HG03045 (cell line): ENCODE data around the gene NAA38.

ENCODE experiments used
- ATAC-seq: cut with Tn5 transposase; IDR thresholded peaks from one replicate; pipeline ENCODE4 v1.9.1; 2021; ENCODE audit warnings: mild to moderate bottlenecking, moderate library complexity; ENCODE audit not compliant: unreplicated experiment

Gene NAA38

DNA sequence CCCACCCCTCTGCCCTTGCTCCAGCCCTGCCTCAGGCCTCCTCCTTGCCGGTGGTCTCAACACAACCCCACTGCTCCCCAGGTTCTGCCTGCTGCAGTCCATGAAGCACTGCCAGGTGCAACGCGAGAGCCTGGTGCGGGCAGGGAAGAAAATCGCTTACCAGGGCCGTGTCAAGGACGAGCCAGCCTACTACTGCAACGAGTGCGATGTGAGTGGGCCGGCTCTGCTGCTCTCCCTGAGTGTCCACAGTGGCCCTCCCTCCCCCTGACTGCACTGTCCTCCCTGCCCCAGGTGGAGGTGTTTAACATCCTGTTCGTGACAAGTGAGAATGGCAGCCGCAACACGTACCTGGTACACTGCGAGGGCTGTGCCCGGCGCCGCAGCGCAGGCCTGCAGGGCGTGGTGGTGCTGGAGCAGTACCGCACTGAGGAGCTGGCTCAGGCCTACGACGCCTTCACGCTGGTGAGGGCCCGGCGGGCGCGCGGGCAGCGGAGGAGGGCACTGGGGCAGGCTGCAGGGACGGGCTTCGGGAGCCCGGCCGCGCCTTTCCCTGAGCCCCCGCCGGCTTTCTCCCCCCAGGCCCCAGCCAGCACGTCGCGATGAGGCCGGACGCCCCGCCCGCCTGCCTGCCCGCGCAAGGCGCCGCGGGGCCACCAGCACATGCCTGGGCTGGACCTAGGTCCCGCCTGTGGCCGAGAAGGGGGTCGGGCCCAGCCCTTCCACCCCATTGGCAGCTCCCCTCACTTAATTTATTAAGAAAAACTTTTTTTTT is 4.3 kb downstream of the NAA38 start:
- no peak for ATAC-seq

GRCh38 chr17:7852262-7852670 is 5.1 kb downstream of the NAA38 start:
- no peak for ATAC-seq

DNA sequence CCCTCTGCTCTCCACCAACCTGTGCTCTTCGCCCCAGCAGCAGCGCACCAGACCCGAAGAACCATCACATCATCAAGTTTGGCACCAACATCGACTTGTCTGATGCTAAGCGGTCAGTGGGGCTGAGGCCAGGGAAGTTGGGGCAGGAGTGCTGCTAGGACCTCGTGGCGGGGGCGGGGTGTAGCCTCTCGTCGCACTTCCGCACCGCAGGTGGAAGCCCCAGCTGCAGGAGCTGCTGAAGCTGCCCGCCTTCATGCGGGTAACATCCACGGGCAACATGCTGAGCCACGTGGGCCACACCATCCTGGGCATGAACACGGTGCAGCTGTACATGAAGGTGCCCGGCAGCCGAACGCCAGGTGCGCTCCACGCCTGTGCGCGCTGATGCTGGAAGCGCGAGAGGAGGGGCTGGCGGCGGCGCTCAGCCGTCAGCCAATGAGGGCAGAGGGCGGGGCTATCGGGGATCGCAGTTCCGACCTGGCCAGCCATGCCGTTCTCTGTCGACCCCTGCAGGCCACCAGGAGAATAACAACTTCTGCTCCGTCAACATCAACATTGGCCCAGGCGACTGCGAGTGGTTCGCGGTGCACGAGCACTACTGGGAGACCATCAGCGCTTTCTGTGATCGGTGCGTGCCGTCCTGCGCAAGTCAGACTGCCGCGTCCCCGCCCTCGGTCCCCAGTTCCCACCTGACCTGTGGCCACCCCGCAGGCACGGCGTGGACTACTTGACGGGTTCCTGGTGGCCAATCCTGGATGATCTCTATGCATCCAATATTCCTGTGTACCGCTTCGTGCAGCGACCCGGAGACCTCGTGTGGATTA is 5.7 kb downstream of the NAA38 start:
- peak; percentile 68 for ATAC-seq

DNA sequence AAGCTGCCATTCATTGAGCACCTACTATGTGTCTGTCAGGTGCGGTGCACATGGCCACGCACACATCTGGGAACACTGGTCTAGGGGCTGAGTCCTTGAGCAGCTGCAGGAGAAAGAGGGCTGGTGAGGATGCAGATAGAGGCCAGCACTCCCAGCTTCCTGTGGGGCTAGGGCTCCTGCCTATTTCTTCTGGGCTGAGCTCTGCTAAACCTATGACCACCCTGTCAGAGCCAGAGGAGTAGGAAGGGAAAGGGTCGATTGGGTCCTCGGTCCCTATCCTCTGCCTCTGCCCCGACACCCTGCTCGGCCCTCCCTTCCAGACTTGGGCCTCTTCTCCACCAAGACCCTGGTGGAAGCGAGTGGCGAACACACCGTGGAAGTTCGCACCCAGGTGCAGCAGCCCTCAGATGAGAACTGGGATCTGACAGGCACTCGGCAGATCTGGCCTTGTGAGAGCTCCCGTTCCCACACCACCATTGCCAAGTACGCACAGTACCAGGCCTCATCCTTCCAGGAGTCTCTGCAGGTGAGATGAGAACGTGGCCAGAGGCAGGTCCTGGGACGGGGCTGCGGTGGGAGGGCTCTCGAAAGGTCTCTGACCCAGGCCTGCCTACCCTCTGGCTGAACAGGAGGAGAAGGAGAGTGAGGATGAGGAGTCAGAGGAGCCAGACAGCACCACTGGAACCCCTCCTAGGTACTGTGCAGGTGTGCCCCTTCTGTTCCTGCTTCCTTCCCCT is 6.5 kb downstream of the NAA38 start:
- no peak for ATAC-seq

DNA sequence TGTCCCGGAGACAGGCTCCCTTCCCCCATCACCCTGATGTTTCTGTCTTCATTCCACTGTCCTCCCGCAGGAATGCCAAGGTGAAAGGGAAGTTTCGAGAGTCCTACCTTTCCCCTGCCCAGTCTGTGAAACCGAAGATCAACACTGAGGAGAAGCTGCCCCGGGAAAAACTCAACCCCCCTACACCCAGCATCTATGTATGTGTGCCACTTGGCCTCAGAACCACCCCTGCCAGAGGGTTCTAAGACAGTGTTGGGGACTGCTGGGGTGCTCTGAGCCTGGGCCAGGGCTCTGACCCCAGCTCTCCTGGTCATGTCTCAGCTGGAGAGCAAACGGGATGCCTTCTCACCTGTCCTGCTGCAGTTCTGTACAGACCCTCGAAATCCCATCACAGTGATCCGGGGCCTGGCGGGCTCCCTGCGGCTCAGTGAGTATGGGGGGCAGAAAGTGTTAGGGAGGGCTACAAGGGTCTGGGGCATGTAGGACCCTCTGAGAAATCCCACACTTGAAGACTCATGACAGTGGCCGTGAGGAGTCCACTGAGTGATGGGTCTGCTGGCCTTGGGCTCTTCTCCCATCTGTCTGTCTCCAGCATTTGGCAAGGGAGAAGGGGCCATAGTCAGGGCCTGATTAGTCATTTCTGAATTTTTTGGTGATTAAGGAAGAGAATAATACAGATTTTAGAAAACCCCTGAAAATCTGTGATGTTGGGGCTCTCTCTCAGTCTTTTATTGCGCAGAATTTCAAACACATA is 7.4 kb downstream of the NAA38 start:
- ATAC-seq: no peak

GRCh38 chr17:7849130-7849750 is 8.1 kb downstream of the NAA38 start:
- ATAC-seq: no peak

DNA sequence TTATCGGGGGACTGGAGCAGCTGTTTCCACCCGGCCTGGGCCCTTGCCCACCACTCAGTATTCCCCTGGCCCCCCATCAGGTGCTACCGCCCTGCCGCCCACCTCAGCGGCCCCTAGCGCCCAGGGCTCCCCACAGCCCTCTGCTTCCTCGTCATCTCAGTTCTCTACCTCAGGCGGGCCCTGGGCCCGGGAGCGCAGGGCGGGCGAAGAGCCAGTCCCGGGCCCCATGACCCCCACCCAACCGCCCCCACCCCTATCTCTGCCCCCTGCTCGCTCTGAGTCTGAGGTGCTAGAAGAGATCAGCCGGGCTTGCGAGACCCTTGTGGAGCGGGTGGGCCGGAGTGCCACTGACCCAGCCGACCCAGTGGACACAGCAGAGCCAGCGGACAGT is 8.6 kb downstream of the NAA38 start:
- ATAC-seq: no peak

DNA sequence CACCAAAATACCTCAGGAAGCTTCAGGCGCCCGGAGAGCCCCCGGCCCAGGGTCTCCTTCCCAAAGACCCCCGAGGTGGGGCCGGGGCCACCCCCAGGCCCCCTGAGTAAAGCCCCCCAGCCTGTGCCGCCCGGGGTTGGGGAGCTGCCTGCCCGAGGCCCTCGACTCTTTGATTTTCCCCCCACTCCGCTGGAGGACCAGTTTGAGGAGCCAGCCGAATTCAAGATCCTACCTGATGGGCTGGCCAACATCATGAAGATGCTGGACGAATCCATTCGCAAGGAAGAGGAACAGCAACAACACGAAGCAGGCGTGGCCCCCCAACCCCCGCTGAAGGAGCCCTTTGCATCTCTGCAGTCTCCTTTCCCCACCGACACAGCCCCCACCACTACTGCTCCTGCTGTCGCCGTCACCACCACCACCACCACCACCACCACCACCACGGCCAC is 9.2 kb downstream of the NAA38 start:
- no peak for ATAC-seq

GRCh38 chr17:7846765-7847661 is 10.3 kb downstream of the NAA38 start:
- ATAC-seq: no peak

DNA sequence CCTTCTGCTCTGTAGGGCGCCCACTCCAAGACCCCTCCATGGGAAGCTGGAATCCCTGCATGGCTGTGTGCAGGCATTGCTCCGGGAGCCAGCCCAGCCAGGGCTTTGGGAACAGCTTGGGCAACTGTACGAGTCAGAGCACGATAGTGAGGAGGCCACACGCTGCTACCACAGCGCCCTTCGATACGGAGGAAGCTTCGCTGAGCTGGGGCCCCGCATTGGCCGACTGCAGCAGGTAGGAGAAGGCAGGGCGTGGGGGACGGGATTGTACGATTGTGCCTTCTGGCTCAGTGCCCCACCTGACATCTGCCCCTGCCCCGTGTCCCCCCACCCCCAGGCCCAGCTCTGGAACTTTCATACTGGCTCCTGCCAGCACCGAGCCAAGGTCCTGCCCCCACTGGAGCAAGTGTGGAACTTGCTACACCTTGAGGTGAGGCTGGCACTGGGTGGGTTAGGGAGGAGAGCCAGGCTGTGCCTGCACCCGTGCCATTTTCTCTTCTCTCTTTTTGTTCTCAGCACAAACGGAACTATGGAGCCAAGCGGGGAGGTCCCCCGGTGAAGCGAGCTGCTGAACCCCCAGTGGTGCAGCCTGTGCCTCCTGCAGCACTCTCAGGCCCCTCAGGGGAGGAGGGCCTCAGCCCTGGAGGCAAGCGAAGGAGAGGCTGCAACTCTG is 11.2 kb downstream of the NAA38 start:
- ATAC-seq: no peak

DNA sequence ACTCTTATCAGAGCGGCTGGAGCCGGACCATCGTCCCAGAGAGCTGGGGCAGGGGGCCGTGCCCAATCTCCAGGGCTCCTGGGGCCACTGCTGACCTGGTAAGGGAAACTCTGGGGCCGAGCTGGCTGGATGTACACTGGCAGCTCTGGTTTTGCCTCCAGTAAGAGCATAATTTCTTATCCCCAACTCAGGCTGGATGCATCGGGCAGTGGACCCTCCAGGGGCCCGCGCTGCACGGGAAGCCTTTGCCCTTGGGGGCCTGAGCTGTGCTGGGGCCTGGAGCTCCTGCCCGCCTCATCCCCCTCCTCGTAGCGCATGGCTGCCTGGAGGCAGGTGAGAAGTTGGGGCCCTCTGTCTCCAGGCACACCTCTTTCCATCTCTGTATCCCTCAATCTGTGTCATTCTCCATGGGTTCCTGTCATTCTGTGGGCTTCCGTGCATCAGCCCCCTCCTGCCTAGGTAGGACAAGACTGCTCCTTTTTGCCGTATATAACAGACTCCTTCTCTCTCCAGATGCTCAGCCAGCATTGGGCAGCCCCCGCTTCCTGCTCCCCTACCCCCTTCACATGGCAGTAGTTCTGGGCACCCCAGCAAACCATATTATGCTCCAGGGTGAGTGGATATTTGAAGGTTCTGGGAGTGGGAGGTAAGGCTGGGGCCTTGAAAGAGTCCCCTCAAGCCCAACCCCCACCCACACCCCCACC is 11.8 kb downstream of the NAA38 start:
- ATAC-seq: no peak

DNA sequence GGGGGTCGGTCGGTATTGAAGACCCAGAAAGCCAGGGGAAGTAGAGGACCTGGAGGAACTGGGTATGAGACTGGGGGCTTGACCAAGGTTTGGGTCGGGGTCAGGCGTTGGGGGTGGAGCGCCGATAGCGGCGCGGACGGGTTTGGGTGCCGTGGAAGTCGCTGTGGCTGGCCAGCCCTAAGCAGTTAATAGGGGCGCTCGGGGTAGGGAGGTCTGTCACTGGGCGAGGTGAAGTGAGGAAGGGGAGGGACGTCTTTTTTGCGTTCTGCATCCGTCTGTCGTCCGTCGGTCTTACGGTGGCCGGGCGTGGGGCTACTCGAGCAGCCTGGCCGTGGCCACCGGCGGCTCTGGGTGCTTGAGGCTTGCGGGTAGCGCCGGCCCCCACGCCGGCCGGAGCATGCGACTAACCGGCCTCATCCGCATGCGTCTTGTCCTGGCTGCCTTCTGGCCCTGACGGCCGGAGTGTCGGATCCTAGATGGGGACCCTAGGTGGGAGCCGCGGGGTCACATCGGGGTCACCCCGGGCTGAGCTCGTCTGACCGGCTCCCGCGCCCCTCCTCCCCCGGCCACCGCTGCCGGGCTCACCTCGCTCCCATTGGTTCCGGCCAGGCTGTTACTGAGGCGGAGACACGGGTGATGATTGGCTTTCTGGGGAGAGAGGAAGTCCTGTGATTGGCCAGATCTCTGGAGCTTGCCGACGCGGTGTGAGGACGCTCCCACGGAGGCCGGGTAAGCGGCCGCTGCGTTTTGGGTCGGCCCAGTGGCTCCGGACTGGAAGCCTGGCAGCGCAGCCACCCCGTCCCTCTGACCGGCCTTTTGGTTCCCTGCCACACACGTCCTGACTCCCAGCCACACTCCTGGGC is 12.8 kb downstream of the NAA38 start:
- ATAC-seq: peak; percentile 45

DNA sequence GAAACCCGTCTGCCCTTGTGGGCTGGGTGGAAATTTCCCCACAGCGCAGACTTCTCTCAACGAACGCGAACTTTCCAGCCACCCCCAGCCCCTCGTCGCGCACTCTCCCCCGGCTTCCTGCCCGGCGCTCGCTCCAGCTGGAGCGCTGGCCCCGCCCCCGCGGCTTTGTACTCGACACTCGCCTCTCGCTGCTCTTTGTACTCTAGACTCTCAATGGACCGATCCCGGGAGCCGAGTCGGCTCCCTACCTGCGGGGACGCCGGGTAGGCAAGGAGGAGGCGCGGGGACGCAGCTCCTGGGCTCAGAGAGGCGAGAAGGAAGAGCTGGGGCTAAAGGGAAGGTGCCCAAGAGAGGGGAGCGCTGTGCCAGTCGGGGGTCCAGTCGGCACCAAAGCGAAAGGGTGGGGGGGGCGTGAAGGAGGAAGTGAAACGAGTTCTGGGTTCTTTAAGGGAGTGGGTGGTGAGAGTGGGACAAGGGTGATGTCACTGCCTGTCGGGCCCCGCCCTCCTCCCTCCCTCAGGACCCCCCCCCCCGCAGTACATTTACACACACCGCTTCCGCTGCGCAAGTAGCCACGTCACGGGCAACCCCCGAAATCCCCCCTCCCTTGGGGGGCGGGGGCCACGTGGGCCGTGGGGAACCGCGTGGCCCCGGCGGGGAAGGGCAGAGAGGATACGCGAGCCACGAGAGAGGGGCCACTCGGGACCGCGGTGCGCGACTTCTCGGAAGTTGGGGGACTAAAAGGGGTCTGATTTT is 13.6 kb downstream of the NAA38 start:
- ATAC-seq: peak; percentile 31

GRCh38 chr17:7843257-7843535 is 14.2 kb downstream of the NAA38 start:
- peak; percentile 2 for ATAC-seq

- peak; percentile 27 for ATAC-seq
Measured at GRCh38 chr17:7842380-7843256, 14.7 kb downstream of the NAA38 start.

DNA sequence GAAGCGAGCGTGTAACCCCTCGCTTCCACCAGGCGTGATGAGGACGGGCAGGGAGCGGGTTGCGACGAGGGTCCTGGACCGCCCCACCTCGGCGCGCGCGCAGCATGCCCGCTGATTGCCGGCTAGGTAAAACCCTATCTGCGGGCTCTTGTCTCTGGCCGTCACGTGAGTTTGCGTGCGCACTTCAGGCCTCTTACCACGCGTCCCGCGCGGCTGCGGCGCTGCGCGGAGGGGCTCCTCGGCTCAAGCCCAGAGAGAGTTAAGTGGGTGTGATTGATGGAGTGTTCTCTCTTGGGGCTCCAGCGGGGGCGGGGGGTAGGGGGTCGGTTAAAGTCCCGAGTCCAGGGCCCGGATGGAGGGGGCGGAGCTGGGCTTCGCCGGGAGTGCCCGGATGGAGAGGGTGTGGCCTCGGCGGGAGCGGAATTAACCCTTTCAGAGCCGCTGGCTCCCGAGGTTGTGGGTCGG is 15.4 kb downstream of the NAA38 start:
- peak; percentile 7 for ATAC-seq
